ENCODE data around the gene SCMH1.
"Not testable (repeated sequence)": the region's sequence is repeated elsewhere in the genome, so short reads cannot be mapped to it uniquely, and the experiment has no call there.

The SCMH1 gene

GRCh38 chr1:41200728-41201127, 41.4 kb downstream of the SCMH1 start:
- no peak for DNase-seq

GRCh38 chr1:41199375-41199774, 42.7 kb downstream of the SCMH1 start:
- no peak for DNase-seq

DNA sequence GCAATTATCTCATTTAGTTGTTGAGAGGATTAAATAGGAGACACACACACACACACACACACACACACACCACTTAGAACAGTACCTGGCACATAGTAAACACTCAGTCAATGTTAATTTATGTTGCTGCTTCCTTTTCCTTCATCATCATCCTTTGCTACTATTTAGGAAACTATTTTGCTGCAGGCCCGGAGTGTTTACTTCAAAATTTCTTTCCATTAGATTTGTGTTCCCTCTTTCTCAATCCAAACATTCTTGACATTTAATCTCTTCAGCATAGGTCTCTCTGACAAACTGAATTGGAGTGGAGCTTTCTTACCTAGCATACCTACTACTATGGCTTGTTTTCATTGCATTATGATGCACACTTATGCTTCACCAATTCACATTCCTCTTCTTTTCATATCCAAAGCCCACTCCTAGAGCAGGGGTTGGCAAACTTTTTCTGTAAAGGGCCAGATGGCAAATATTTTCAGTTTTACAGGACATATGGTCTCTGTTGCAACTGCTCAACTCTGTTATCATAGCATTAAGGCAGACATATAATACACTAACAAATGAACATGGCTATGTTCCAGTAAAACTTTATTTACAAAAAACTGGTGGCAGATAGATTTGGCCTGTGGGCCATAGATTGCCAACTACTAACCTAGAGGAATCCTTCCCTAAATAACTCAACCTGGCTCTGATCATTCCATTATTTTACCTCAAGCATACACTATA, 49.5 kb downstream of the SCMH1 start:
- DNase-seq, result no peak

DNA sequence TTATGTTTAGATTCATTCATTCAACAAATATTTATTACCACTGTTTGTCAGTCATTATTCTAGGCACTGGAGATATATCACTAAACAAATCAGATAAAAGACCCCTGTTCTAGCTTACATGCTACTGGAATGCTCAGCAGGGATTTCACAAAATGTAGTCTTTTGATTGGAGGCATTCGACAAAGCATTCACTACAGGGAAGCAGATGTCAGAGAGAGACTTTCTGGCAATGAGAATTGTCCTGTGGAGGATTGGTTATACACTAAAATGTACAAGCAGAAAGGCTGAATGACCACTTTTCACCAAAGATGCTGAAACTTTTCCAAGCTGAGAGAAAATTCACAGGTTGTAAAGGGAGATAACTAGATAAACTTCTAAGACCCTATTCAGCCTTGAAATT, 57.7 kb downstream of the SCMH1 start:
- no peak for DNase-seq

DNA sequence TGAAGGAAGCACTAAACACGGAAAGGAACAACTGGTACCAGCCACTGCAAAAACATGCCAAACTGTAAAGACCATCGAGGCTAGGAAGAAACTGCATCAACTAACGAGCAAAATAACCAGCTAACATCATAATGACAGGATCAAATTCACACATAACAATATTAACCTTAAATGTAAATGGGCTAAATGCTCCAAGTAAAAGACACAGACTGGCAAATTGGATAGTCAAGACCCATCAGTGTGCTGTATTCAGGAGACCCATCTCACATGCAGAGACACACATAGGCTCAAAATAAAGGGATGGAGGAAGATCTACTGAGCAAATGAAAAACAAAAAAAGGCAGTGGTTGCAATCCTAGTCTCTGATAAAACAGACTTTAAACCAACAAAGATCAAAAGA, 63.9 kb downstream of the SCMH1 start:
- DNase-seq, result not testable (repeated sequence)

DNA sequence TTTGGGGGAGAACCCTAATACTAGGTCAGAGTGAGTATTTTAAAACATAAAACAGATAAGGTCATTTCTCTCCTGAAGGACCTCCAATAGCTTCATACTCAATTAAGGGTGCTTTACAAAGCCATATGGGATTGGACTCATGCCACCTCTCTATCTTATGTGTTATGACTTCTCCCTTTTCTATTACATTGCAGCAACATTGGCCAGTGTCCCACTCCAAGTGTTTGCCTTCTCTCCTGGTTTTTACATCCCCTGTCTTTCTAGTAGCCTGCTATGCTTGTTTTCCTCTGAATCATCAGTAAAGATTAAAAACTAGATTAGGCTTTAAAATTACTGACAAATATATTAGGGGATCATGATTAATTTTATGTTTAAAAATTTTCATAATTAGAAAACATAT, 66.6 kb downstream of the SCMH1 start:
- no peak for DNase-seq

- no peak for DNase-seq
Observed at GRCh38 chr1:41174170-41174569, 67.9 kb downstream of the SCMH1 start.

- no peak for DNase-seq
Observed at GRCh38 chr1:41173651-41174050, 68.5 kb downstream of the SCMH1 start.

DNA sequence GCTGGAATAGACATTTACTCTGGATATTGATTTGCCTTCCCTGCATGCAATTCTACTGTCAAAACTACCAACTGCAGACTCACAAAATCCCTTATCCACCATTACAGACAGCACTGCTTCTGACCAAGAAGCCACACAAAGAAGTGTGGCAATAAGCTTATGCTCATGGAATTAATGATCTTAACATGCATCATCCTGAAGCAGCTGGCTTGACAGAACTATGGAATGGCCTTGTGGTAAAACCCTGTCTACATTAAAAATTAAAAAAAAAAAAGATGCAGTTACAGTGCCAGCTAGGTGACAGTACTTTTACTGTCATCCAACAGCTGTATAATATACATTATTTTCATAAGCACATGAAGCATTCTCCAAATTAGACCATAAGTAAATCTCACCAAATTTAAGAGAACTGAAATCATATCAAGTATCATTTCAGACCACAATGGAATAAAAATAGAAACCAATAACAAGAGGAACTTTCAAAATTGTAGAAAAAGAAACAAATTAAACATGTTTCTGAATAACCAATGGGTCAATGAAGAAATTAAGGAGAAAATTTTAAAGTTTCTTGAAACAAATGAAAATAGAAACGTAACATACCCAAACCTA, 70.7 kb downstream of the SCMH1 start:
- no peak for DNase-seq

GRCh38 chr1:41169799-41170180, 72.3 kb downstream of the SCMH1 start:
- DNase-seq, result no peak

DNA sequence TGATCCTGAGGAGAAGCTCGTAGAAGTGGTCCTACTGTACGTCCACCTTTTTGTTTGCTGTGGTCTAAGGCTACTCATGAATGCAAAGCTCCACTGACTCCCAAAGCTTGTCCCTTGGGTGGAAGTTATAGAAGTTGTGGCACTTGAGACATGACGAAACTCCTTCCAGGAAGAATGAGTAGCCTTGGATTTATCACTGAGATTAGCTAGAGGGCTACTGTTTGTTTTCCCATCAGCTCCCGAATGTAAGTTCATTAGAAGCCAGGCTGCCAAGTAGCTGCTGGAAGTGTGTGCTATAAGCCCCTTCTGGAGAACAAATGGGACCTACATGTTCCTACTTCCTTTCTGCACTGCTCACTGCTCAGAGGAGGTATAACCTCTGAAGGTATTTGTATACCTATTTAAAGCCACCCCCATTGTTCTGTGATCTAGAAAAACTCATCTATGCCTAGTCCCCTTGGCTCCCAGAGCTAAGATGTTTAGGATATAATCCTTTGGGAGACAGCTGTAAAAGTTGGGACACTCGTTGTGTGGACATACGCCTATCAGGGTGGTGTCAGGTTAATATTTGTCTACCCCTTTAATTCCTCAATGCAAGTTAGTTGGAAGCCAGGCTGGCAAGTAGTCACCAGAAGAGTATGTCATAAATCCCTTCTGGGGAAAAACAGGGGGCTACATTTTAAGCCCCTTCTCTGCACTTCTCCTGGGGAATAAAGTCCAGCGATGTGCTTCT, 72.9 kb downstream of the SCMH1 start:
- DNase-seq, result no peak

DNA sequence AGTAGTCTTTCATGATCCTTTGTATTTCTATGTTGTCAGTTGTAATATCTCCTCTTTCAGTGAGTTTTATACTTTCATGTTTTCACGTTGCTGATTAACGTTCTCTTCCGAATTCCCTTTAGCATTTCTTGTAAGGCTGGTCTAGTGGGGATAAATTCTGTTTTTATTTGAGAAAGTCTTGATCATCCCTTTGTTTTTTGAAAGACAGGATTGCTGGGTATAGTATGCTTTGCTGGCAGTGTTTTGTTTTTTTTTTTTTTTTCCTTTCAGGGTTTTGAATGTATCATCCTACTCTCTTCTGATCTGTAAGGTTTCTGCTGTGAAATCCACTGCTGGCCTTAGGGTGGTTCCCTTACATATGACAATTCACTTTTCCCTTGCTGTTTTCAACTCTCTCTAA, 74.4 kb downstream of the SCMH1 start:
- no peak for DNase-seq

DNA sequence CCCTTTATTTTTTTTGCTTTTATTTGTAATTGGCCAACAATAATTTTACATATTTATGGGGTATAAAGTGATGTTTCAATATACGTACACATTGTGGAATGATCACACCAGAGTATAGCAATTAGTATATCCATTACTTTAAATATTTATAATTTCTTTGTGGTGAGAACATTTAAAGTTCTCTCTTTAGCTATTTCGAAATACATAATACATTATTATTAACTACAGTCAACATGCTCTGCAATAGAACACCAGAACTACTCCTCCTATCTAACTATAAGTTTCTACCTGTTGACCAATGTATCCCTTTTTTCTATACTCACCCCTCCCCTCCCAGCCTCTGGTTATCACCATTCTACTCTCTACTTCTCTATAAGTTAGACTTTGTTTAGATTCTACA, 77.4 kb downstream of the SCMH1 start:
- DNase-seq, result no peak

DNA sequence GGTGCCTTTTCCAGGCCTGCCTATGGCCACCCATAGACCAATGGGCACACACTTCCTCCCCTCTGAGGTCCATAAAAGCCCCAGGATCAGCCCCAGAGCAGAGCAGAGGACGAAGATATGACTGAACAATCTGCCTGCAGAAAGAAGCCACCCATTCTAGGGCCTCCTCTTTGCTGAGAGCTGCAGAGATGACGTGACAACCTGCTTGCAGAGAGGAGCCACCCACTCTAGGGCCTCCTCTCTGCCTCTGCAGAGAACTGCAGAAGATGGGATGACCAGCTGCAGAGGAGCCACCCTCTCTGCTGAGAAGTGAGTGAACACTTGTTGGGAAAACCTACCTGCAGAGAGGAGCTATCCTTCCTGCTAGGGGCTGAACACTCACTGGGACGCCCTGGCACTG, 79.7 kb downstream of the SCMH1 start:
- no peak for DNase-seq

DNA sequence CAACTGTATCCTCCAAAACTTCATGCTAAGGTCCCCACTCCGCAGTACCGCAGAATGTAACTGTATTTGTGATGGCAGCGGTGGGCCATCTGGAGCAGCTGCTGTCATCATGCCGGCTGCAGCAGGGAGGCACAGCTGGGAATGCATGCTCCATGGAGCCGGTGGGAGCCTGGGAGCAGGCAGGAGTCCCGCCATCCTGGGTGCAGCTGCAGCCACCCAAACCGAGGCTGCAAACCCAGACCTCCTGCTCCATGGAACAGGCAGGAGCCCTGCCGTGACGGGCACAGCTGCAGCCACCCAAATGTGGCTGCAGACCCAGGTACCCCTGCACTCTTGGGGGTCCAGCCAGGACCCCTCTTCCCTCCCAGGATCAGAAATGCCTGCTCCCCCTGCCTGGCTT, 80.3 kb downstream of the SCMH1 start:
- DNase-seq, result no peak

- no peak for DNase-seq
Observed at GRCh38 chr1:41160498-41161110, 81.5 kb downstream of the SCMH1 start.

DNA sequence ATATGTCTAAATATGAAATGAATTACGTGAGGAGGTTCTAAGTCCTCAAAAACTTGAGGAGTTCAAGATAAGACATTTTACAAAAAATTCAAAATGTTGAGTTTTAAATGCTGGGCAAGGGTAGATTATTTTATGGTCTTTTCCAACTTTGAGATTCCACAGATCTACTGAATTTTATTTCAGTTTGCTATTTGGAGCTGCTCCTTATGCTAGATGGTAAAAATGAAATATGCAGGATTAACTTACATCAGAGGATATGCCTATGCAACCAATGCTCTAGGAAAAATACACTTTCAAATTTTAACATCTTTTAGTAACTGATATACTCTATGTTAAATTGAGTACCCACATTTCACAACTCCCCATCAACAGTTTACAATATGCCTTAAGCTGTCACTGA, 83.1 kb downstream of the SCMH1 start:
- DNase-seq, result no peak

GRCh38 chr1:41158147-41158875, 83.8 kb downstream of the SCMH1 start:
- no peak for DNase-seq

DNA sequence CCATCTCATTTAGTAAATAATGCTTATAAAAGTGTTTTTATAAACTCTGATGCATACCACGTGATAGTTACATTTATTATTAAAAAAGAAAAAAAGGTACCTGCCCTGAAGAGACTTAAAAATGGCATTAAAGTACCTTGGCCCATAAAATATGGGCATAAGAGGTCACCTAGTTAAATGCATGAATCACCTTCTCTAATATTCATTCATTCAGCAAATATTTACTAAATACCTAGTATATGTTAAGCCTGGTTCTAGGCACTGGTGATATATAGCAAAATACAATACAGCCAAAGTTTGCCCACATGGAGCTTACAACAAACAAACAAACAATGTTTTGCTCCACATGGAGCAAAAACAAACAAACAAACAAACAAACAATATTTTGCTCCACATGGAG, 87.0 kb downstream of the SCMH1 start:
- DNase-seq, result no peak

- DNase-seq, result no peak
Observed at GRCh38 chr1:41153750-41154274, 88.3 kb downstream of the SCMH1 start.

GRCh38 chr1:41152622-41153044, 89.5 kb downstream of the SCMH1 start:
- DNase-seq, result no peak

- no peak for DNase-seq
Observed at GRCh38 chr1:41151846-41152245, 90.3 kb downstream of the SCMH1 start.

- DNase-seq, result no peak
Observed at GRCh38 chr1:41149570-41149969, 92.5 kb downstream of the SCMH1 start.
